IMR-90 (cell line): Measurements from ENCODE around the gene ANXA2. TPM values are rescaled to one million over a fixed set of nuclear protein-coding genes. Genes with fewer than 3 reads are reported as not detected.
A peak's percentile ranks its signal among the peaks of the same experiment; 100 is the strongest.

Experiments
- ATAC-seq: fragments of 200-7000 bp; cut with Tn5 transposase; 2 replicates; pipeline ENCODE4 v1.9.1; 2020; ENCODE audit warnings: low read depth, mild to moderate bottlenecking, moderate library complexity
- BruUV-seq: library from RNA; stranded (reverse); fragments of 400-500 nt; replicated peaks from 2 replicates; lab custom pipeline; 2021; lab: Mats Ljungman, UMichigan
- CTCF ChIA-PET: fragments of 300-600 bp; formaldehyde crosslinking; extraction: SDS; loops from one replicate; lab custom pipeline; 2021; ENCODE audit warnings: antibody characterized with exemption; lab: Yijun Ruan, JAX
- POLR2A ChIA-PET: fragments of 300-600 bp; sonication (Branson Sonifier 250); formaldehyde crosslinking; loops from one replicate; lab custom pipeline; 2022; ENCODE audit warnings: antibody characterized with exemption; ENCODE audit not compliant: unreplicated experiment; lab: Charles Lee
- DNase-seq: peaks from one replicate; pipeline ENCODE4 v3.0.0; 2013
- H2AFZ ChIP-seq: replicated peaks from 2 replicates; pipeline ENCODE3; 2013; ENCODE audit warnings: low read length, mild to moderate bottlenecking; ENCODE audit not compliant: poor library complexity
- H2AK5ac ChIP-seq: 2 replicates; pipeline ENCODE4 v1.6.1; 2013; ENCODE audit warnings: low read depth, low read length, inconsistent platforms
- H2AK9ac ChIP-seq: replicated peaks from 2 replicates; pipeline ENCODE3; 2013; ENCODE audit warnings: mild to moderate bottlenecking, low read depth, low read length, moderate library complexity; ENCODE audit not compliant: poor library complexity
- H2BK120ac ChIP-seq: 2 replicates; pipeline ENCODE4 v1.6.1; 2013; ENCODE audit warnings: low read depth, low read length, inconsistent platforms
- H2BK15ac ChIP-seq: 3 replicates; pipeline ENCODE4 v1.6.1; 2013; ENCODE audit warnings: low read depth, low read length, inconsistent platforms
- H2BK20ac ChIP-seq: 2 replicates; pipeline ENCODE4 v1.6.1; 2013; ENCODE audit warnings: low read depth, mild to moderate bottlenecking, inconsistent platforms, low read length, moderate library complexity
- H2BK5ac ChIP-seq: 2 replicates; pipeline ENCODE4 v1.6.1; 2013; ENCODE audit warnings: mild to moderate bottlenecking, low read depth, low read length, inconsistent platforms; ENCODE audit not compliant: poor library complexity, severe bottlenecking
- H3K14ac ChIP-seq: replicated peaks from 2 replicates; pipeline ENCODE4 v1.6.1; 2013; ENCODE audit warnings: low read depth, low read length, inconsistent platforms
- H3K18ac ChIP-seq: 2 replicates; pipeline ENCODE4 v1.6.1; 2013; ENCODE audit warnings: low read depth, low read length, control low read depth
- H3K23ac ChIP-seq: 2 replicates; pipeline ENCODE4 v1.6.1; 2013; ENCODE audit warnings: low read depth, low read length, inconsistent platforms
- H3K27ac ChIP-seq: 2 replicates; pipeline ENCODE4 v1.5.1; 2013; ENCODE audit warnings: mild to moderate bottlenecking, control low read depth, low read length; ENCODE audit not compliant: insufficient read depth
- H3K27me3 ChIP-seq: 2 replicates; pipeline ENCODE4 v1.6.1; 2013; ENCODE audit warnings: low read length; ENCODE audit not compliant: control insufficient read depth, insufficient read depth
- H3K36me3 ChIP-seq: 2 replicates; pipeline ENCODE4 v1.6.1; 2013; ENCODE audit warnings: low read length, mixed read lengths; ENCODE audit not compliant: control insufficient read depth, insufficient read depth
- H3K4ac ChIP-seq: 2 replicates; pipeline ENCODE4 v1.6.1; 2013; ENCODE audit warnings: low read depth, low read length, inconsistent platforms
- H3K4me1 ChIP-seq: 2 replicates; pipeline ENCODE4 v1.6.1; 2013; ENCODE audit warnings: low read length, mixed read lengths; ENCODE audit not compliant: control insufficient read depth, insufficient read depth
- H3K4me2 ChIP-seq: 2 replicates; pipeline ENCODE4 v1.6.1; 2013; ENCODE audit warnings: low read depth, mild to moderate bottlenecking, control low read depth, low read length, moderate library complexity
- H3K4me3 ChIP-seq: 2 replicates; pipeline ENCODE4 v1.5.1; 2013; ENCODE audit warnings: low read depth, mild to moderate bottlenecking, control low read depth, low read length, moderate library complexity; ENCODE audit not compliant: insufficient read depth
- H3K56ac ChIP-seq: 2 replicates; pipeline ENCODE4 v1.6.1; 2013; ENCODE audit warnings: low read length, inconsistent platforms; ENCODE audit not compliant: insufficient read depth; ENCODE audit errors: extremely low read depth
- H3K79me1 ChIP-seq, 2 experiments: 2 replicates each; pipeline ENCODE4 v1.6.1; 2013; ENCODE audit warnings: low read length in 2 of 2, inconsistent platforms in 1 of 2, low read depth in 1 of 2
- H3K9ac ChIP-seq: 2 replicates; pipeline ENCODE4 v1.6.1; 2013; ENCODE audit warnings: low read depth, low read length, control low read depth
- H3K9me1 ChIP-seq: 2 replicates; pipeline ENCODE4 v1.6.1; 2013; ENCODE audit warnings: low read length, inconsistent platforms; ENCODE audit not compliant: insufficient read depth
- H3K9me3 ChIP-seq: 2 replicates; pipeline ENCODE4 v1.6.1; 2013; ENCODE audit warnings: low read length; ENCODE audit not compliant: control insufficient read depth, insufficient read depth
- H4K20me1 ChIP-seq: 2 replicates; pipeline ENCODE4 v1.6.1; 2013; ENCODE audit warnings: low read length, inconsistent platforms; ENCODE audit not compliant: insufficient read depth
- H4K5ac ChIP-seq: 2 replicates; pipeline ENCODE4 v1.6.1; 2013; ENCODE audit warnings: mild to moderate bottlenecking, low read depth, low read length, control low read depth
- H4K8ac ChIP-seq, 2 experiments: 2 replicates each; pipeline ENCODE4 v1.6.1; 2013; ENCODE audit warnings: low read depth in 2 of 2, low read length in 2 of 2, control low read depth in 1 of 2, inconsistent platforms in 1 of 2
- H4K91ac ChIP-seq: 2 replicates; pipeline ENCODE4 v1.6.1; 2013; ENCODE audit warnings: low read depth, low read length, inconsistent platforms; ENCODE audit not compliant: insufficient read depth
- CEBPB ChIP-seq: IDR thresholded peaks from 2 replicates; pipeline ENCODE4 v1.6.1; 2012; ENCODE audit warnings: low read depth, low read length, improper control_type of control experiment
- CTCF ChIP-seq: conservative IDR thresholded peaks from 2 replicates; pipeline ENCODE4 v1.5.1; 2012; ENCODE audit warnings: mild to moderate bottlenecking, low read depth, low read length, improper control_type of control experiment
- MAZ ChIP-seq: IDR thresholded peaks from 2 replicates; pipeline ENCODE4 v1.6.1; 2012; ENCODE audit warnings: low read depth, mild to moderate bottlenecking, low read length, improper control_type of control experiment, moderate library complexity, borderline replicate concordance
- WGBS, 2 experiments: methylation state at CpG; one replicate each; pipeline versions ENCODE4 v1.1.5 to v1.1.7; 2013; ENCODE audit warnings: missing lambda C conversion rate in 2 of 2; ENCODE audit not compliant: insufficient read length in 1 of 2; ENCODE audit errors: extremely low coverage in 2 of 2; 5-methylcytosine and 5-hydroxymethylcytosine counted together
- dilution Hi-C: fragments of 300-500 bp; cut with HindIII; formaldehyde crosslinking; loops from one replicate; pipeline ENCODE4 v1.14.3; 2018; ENCODE audit warnings: low sequenced_read_pairs; ENCODE audit not compliant: unreplicated experiment
- in situ Hi-C: fragments of 300-500 bp; cut with MboI; formaldehyde crosslinking; loops from 3 replicates; pipeline ENCODE4 v1.14.3; 2019; ENCODE audit warnings: low sequenced_read_pairs, inconsistent platforms, mixed read lengths
- intact Hi-C: fragments of 100-400 bp; cut with micrococcal nuclease; formaldehyde crosslinking; loops from 2 replicates; pipeline ENCODE4 v1.10.0; 2022
- polyA plus RNA-seq, 3 experiments: library from polyadenylated mRNA; depleted of rRNA; stranded (reverse); fragments of >200 nt; gene quantifications; 2 replicates each; pipeline ENCODE4 v1.2.3, GENCODE V29; 2012; ENCODE audit warnings: low replicate concordance in 1 of 3
- total RNA-seq: library from RNA; depleted of rRNA; stranded (reverse); fragments of >200 nt; gene quantifications from 2 replicates; pipeline ENCODE4 v1.2.3, GENCODE V29; 2012

Gene ANXA2
- total and polyA plus RNA-seq, 2 of the 4 experiments (the other 2 are of a cell fraction) = 7,454 to 8,412 TPM

GRCh38 chr15:60400944-60401343, 3.2 kb upstream of the ANXA2 start:
- H3K4me1 ChIP-seq = peaks cover 27% of the 10 kb centered on the region
- H2AFZ ChIP-seq = no peak overlapping the region
- H4K8ac ChIP-seq = peak overlapping the region in 1 of 2 experiments; percentile 14; a peak in 1 of 4 replicates
- H2AK5ac ChIP-seq = peak overlapping the region; percentile 67; the same call in 1 of the 2 replicates
- intact Hi-C loops (no loop called here), in situ Hi-C loops (no loop called here), dilution Hi-C loops (no loop called here)
- H4K91ac ChIP-seq = peak overlapping the region; percentile 50
- ChIA-PET POLR2A (interaction anchor here (0.6 to 1.5 kb wide), 2 partner anchors 26 to 58 kb away, joined by 3 to 13 read pairs; no protein-coding TSS in a partner anchor), CTCF (interaction anchor here (0.7 to 1.3 kb wide), 2 partner anchors 120 to 192 kb away, joined by 3 to 4 read pairs; no protein-coding TSS in a partner anchor)
- ATAC-seq (no peak), DNase-seq (no peak)
- H2AK9ac ChIP-seq = no peak overlapping the region
- peak overlapping the region; percentile 48; the same call in 1 of the 2 replicates for H3K23ac ChIP-seq
- no peaks in the 10 kb centered on the region for H3K27me3 ChIP-seq
- no peak overlapping the region for H3K4me2 ChIP-seq
- H2BK20ac ChIP-seq = peak overlapping the region; percentile 54
- H3K4ac ChIP-seq = peak overlapping the region; percentile 80
- peaks cover 0 to 26% of the 10 kb centered on the region in 2 experiments; a peak in 3 of 4 replicates for H3K79me1 ChIP-seq
- H3K36me3 ChIP-seq = peaks cover 7% of the 10 kb centered on the region
- peaks cover 20% of the 10 kb centered on the region for H4K20me1 ChIP-seq
- no TSS peak for BruUV-seq
- no peaks in the 10 kb centered on the region for H3K9me3 ChIP-seq
- no peak overlapping the region for H4K5ac ChIP-seq
- peaks cover 4% of the 10 kb centered on the region; the same call in 1 of the 2 replicates for H3K9me1 ChIP-seq
- H2BK120ac ChIP-seq = peak overlapping the region; percentile 53; the same call in 1 of the 2 replicates
- WGBS, 2 experiments = no CpG with 5 or more reads among the region's 3 CpGs
- H3K14ac ChIP-seq = peak overlapping the region; percentile 73
- peak overlapping the region; percentile 42; the same call in 1 of the 2 replicates for H3K18ac ChIP-seq
- TF ChIP-seq MAZ (no peak), CEBPB (no peak), CTCF (no peak)
- peak overlapping the region; percentile 66; the same call in 2 of the 3 replicates for H2BK15ac ChIP-seq
- no peak overlapping the region for H3K9ac ChIP-seq
- peak overlapping the region; percentile 10; the same call in 1 of the 2 replicates for H3K27ac ChIP-seq
- H3K56ac ChIP-seq = no peak overlapping the region
- H3K4me3 ChIP-seq = no peak overlapping the region
- peak overlapping the region; percentile 7 for H2BK5ac ChIP-seq
